HL-60 (cell line): Measurements from ENCODE around the gene ASIC3.
A peak's percentile ranks its signal among the peaks of the same experiment; 100 is the strongest.

Experiments used
- CTCF ChIP-seq: IDR thresholded peaks from one replicate; pipeline ENCODE4 v1.5.1; 2011; ENCODE audit warnings: low read length, control low read depth, inconsistent platforms; ENCODE audit not compliant: insufficient read depth
- GABPA ChIP-seq: IDR thresholded peaks from 2 replicates; pipeline ENCODE4 v1.6.1; 2012; ENCODE audit warnings: low read depth
- POLR2AphosphoS5 ChIP-seq: IDR thresholded peaks from 2 replicates; pipeline ENCODE4 v1.6.1; 2012; ENCODE audit warnings: low read depth
- REST ChIP-seq: IDR thresholded peaks from 2 replicates; pipeline ENCODE4 v1.6.1; 2012; ENCODE audit warnings: low read depth; ENCODE audit not compliant: insufficient replicate concordance
- SPI1 ChIP-seq: IDR thresholded peaks from 2 replicates; pipeline ENCODE4 v1.6.1; 2012; ENCODE audit warnings: low read depth, mild to moderate bottlenecking, borderline replicate concordance

- no peak for TF ChIP-seq REST
- no peak for TF ChIP-seq CTCF
- TF ChIP-seq POLR2AphosphoS5 = no peak
- no peak for TF ChIP-seq SPI1
- TF ChIP-seq GABPA = peak; percentile 81
Observed at GRCh38 chr7:151057989-151058780, 9.9 kb downstream of the ASIC3 start.
